ENCODE data around the gene ERAP2.
"Not testable (repeated sequence)": the region's sequence is repeated elsewhere in the genome, so short reads cannot be mapped to it uniquely, and the experiment has no call there.

ERAP2 gene

DNA sequence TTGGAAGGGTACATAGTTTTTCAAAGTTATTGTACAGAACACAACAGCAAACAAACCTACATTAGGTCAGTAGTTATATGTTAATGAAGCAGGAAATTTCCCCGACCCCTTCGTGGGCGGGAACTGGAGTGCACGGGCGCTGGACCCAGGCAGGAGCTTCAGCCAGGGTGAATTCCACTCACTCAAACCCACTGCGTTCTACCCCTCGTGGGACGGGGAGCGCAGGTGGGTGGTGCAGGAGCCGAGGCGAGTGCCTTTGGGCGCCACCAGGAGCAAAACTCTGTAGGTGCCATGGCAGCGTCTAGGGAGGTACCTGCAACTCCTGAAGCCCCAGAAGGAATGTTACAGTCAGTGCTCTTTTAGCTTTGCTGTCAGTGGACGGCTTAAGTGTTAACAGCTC, 39.0 kb upstream of the ERAP2 start:
- no peak overlapping the region for H3K27ac ChIP-seq
- no peaks in the 10 kb centered on the region for H3K36me3 ChIP-seq
- H3K4me3 ChIP-seq (ENCODE audit: low read depth, low read length): no peak overlapping the region
- TF ChIP-seq, protein P1, sequence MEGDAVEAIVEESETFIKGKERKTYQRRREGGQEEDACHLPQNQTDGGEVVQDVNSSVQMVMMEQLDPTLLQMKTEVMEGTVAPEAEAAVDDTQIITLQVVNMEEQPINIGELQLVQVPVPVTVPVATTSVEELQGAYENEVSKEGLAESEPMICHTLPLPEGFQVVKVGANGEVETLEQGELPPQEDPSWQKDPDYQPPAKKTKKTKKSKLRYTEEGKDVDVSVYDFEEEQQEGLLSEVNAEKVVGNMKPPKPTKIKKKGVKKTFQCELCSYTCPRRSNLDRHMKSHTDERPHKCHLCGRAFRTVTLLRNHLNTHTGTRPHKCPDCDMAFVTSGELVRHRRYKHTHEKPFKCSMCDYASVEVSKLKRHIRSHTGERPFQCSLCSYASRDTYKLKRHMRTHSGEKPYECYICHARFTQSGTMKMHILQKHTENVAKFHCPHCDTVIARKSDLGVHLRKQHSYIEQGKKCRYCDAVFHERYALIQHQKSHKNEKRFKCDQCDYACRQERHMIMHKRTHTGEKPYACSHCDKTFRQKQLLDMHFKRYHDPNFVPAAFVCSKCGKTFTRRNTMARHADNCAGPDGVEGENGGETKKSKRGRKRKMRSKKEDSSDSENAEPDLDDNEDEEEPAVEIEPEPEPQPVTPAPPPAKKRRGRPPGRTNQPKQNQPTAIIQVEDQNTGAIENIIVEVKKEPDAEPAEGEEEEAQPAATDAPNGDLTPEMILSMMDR (IDR thresholded peaks at IDR 0.05; ENCODE audit: low read depth, low read length): no peak
- no peaks in the 10 kb centered on the region for H3K9me3 ChIP-seq (ENCODE audit: severe bottlenecking)
- DNase-seq: no peak
- no peaks in the 10 kb centered on the region for H3K27me3 ChIP-seq (ENCODE audit: insufficient read depth, low read depth, severe bottlenecking)

DNA sequence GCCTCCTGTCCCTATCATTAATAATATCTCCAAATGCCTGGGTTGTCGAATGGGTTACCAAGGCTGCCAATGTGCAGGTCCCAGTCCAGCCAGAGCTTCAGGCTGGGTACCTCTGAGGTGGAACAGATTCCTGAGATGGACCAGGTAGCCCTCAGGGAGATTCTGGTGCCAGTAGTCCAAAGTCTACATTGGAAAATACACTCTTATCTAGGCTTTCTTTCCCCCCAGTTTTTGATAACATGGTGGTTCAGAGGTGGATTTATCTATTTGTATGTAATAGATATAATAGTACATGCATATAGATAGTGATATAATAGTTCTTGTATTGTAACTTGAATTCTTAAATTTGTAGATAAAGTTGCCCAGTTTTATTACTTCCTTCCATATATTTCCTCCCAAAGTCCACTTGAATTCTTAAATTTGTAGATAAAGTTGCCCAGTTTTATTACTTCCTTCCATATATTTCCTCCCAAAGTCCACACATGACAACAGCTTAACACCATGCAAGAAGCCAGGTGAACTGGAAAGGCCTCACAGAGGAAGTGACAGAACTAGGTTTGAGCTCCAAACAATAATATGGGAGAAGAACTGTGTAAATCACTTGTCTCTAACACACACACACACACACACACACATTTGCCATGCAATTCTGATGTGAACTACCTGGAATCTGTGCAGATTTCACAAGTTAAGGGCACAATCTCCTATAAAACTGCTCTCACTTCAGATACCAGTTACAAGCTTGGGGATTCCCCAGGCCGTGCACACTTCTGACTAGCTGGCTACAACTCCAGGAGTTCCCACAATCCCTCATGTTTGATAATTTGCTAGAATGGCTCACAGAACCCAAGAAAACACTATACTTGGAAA, 37.9 kb upstream of the ERAP2 start:
- TF ChIP-seq, protein P1 (IDR thresholded peaks at IDR 0.05; ENCODE audit: low read depth, low read length): no peak
- no peaks in the 10 kb centered on the region for H3K36me3 ChIP-seq
- H3K27me3 ChIP-seq (ENCODE audit: insufficient read depth, low read depth, severe bottlenecking): no peaks in the 10 kb centered on the region
- no peak for DNase-seq
- no peak overlapping the region for H3K4me3 ChIP-seq (ENCODE audit: low read depth, low read length)
- no peak overlapping the region for H3K27ac ChIP-seq
- no peaks in the 10 kb centered on the region for H3K9me3 ChIP-seq (ENCODE audit: severe bottlenecking)

DNA sequence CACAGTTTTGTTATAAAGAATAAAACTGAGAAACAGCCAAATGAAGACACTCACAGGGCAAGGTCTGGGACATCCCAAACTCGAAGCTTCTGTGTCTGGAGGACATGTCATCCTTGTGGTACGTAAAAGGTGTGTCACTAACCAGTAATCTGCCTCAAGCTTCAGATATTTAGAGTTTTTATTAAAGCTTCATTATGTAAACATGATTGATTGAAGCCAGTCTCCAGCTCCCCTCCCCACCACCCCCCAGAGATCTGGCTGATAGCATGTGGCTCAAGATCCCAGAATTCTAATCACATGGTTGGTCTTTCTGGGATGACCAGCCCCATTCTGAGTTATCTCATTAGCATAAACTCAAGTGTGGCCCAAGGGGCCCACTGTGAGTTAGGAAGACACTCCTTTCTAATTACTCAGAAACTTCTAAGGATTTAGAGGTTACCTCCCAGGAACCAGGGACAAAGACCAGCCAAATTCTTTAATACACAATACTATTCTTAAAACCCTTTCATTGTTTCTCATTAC, 37.2 kb upstream of the ERAP2 start:
- DNase-seq: no peak
- H3K4me3 ChIP-seq (ENCODE audit: low read depth, low read length): no peak overlapping the region
- H3K36me3 ChIP-seq: no peaks in the 10 kb centered on the region
- H3K9me3 ChIP-seq (ENCODE audit: severe bottlenecking): no peaks in the 10 kb centered on the region
- no peaks in the 10 kb centered on the region for H3K27me3 ChIP-seq (ENCODE audit: insufficient read depth, low read depth, severe bottlenecking)
- H3K27ac ChIP-seq: no peak overlapping the region
- TF ChIP-seq, protein P1 (IDR thresholded peaks at IDR 0.05; ENCODE audit: low read depth, low read length): no peak

DNA sequence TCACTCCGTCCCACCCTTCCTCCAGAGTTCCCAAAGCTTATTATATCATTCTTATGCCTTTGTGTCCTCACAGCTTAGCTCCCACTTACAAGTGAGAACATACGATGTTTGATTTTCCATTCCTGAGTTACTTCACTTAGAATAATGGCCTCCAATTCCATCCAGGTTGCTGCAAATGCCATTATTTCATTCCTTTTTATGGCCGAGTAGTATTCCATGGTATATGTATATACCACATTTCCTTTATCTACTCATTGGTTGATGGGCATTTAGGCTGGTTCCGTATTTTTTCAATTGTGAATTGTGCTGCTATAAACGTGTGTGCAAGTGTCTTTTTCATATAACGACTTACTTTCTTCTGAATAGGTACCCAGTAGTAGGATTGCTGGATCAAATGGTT, 34.4 kb upstream of the ERAP2 start:
- not testable (repeated sequence) for H3K4me3 ChIP-seq (ENCODE audit: low read depth, low read length); DNase-seq; H3K36me3 ChIP-seq; H3K27me3 ChIP-seq (ENCODE audit: insufficient read depth, low read depth, severe bottlenecking); H3K27ac ChIP-seq; H3K9me3 ChIP-seq (ENCODE audit: severe bottlenecking)

DNA sequence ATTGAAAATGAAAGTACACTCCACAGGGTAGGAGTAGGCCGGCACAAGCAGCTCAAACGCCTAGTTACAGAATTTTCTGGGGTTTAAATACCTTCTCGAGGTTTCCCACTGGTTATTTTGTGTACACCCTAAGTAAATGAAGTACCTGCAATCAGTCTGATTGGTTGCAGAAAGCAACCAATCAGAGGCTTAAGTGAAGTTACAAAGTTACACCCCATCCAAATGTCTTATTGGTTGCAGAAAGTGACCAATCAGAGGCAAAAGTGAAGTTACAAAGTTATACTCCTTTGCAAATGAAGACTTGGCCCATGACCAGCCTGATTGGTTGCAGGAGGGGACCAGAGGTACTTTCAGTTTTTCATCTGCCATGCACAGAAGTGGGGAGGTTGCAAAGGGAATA, 33.2 kb upstream of the ERAP2 start:
- H3K36me3 ChIP-seq: no peaks in the 10 kb centered on the region
- TF ChIP-seq, protein P1 (IDR thresholded peaks at IDR 0.05; ENCODE audit: low read depth, low read length): no peak
- H3K27ac ChIP-seq: no peak overlapping the region
- no peak overlapping the region for H3K4me3 ChIP-seq (ENCODE audit: low read depth, low read length)
- no peaks in the 10 kb centered on the region for H3K9me3 ChIP-seq (ENCODE audit: severe bottlenecking)
- H3K27me3 ChIP-seq (ENCODE audit: insufficient read depth, low read depth, severe bottlenecking): no peaks in the 10 kb centered on the region
- DNase-seq: no peak

DNA sequence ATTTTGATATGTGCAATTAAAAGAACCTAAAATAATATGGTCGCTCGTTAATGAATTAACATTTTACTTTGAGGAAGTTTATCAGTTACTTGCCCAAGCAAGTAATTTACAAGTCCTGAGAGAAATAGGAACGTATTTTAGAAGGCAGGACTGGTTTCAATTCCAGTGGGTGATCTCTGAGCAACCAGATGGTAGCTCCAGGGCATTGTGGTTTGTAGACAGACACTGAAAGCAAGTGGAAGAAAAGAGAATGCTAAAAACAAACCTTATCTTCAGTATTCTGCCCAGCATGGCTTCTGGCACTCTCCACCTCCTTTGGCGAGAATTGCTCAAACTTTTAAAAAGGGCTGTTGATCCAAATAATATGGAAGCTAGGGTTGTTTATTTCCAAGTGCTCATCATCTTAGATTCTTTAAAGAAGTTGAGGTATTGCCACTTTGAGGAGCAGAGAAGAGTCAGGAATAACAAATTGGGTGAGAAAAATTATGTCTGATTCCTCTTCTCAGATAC, 31.8 kb upstream of the ERAP2 start:
- Histone ChIP-seq H3K27me3 (ENCODE audit: insufficient read depth, low read depth, severe bottlenecking) (no peaks in the 10 kb centered on the region), H3K27ac (no peak overlapping the region), H3K36me3 (no peaks in the 10 kb centered on the region), H3K4me3 (ENCODE audit: low read depth, low read length) (no peak overlapping the region), H3K9me3 (ENCODE audit: severe bottlenecking) (peaks cover under 1% of the 10 kb centered on the region)
- DNase-seq: no peak
- TF ChIP-seq, protein P1 (IDR thresholded peaks at IDR 0.05; ENCODE audit: low read depth, low read length): no peak
